A673 (cell line): ENCODE data around the gene SMPX. TPM values are rescaled to one million over a fixed set of nuclear protein-coding genes. Genes with fewer than 3 reads are reported as not detected.

ENCODE experiments used
- BruUV-seq: library from RNA; stranded (reverse); fragments of 400-500 nt; replicated peaks from 2 replicates; lab custom pipeline; 2021; lab: Mats Ljungman, UMichigan
- CTCF ChIA-PET: fragments of 300-600 bp; sonication (Branson Sonifier 250); formaldehyde crosslinking; loops from one replicate; lab custom pipeline; 2022; ENCODE audit warnings: antibody characterized with exemption; lab: Charles Lee
- POLR2A ChIA-PET: fragments of 300-600 bp; sonication (Branson Sonifier 250); formaldehyde crosslinking; loops from one replicate; lab custom pipeline; 2022; ENCODE audit warnings: antibody characterized with exemption; ENCODE audit not compliant: low non-redundant PET; lab: Charles Lee
- DNase-seq: peaks from one replicate; pipeline ENCODE4 v3.0.0-alpha.2; 2015; ENCODE audit warnings: low spot score
- H3K27ac ChIP-seq: fragments of 200-600 bp; sonication (generic); 2 replicates; pipeline ENCODE4 v1.5.1; 2016; ENCODE audit warnings: mixed run types, low read depth, mild to moderate bottlenecking, mixed read lengths, antibody characterized with exemption, low read length; ENCODE audit not compliant: poor library complexity, severe bottlenecking
- H3K27me3 ChIP-seq: fragments of 200-600 bp; sonication (generic); replicated peaks from 2 replicates; pipeline ENCODE4 v1.6.1; 2017; ENCODE audit warnings: mixed run types, low read depth, mild to moderate bottlenecking, mixed read lengths, antibody characterized with exemption, low read length; ENCODE audit not compliant: insufficient read depth, poor library complexity
- H3K36me3 ChIP-seq: fragments of 200-600 bp; sonication (generic); 2 replicates; pipeline ENCODE4 v1.6.1; 2016; ENCODE audit warnings: mixed run types, mild to moderate bottlenecking, mixed read lengths, antibody characterized with exemption, low read length; ENCODE audit not compliant: insufficient read depth, poor library complexity, severe bottlenecking
- H3K4me1 ChIP-seq: fragments of 200-600 bp; sonication (generic); 2 replicates; pipeline ENCODE4 v1.6.1; 2017; ENCODE audit warnings: mixed run types, mild to moderate bottlenecking, mixed read lengths, antibody characterized with exemption, low read length; ENCODE audit not compliant: insufficient read depth, poor library complexity, severe bottlenecking
- H3K4me3 ChIP-seq: fragments of 200-600 bp; sonication (generic); 2 replicates; pipeline ENCODE4 v1.5.1; 2016; ENCODE audit warnings: low read depth, mixed run types, mild to moderate bottlenecking, mixed read lengths, low read length; ENCODE audit not compliant: poor library complexity, severe bottlenecking
- H3K9me3 ChIP-seq: fragments of 200-600 bp; sonication (generic); 2 replicates; pipeline ENCODE4 v1.6.1; 2016; ENCODE audit warnings: mixed run types, low read depth, mild to moderate bottlenecking, mixed read lengths, antibody characterized with exemption, low read length; ENCODE audit not compliant: poor library complexity, severe bottlenecking
- EZH2 ChIP-seq: fragments of 200-600 bp; sonication (generic); IDR thresholded peaks from 2 replicates; pipeline ENCODE4 v1.6.1; 2017; ENCODE audit warnings: borderline replicate concordance, low read depth, mild to moderate bottlenecking, mixed read lengths, antibody characterized with exemption, low read length; ENCODE audit not compliant: poor library complexity, severe bottlenecking
- intact Hi-C: fragments of 100-400 bp; cut with micrococcal nuclease; formaldehyde crosslinking; loops from one replicate; pipeline ENCODE4 v1.10.0; 2022; ENCODE audit not compliant: unreplicated experiment
- total RNA-seq: library from RNA; stranded (reverse); gene quantifications from 2 replicates; pipeline ENCODE4 v1.2.3, GENCODE V29; 2021
- TF ChIP-seq, protein P1 (sequence below): fragments of 300-800, 200-600 bp; sonication (generic); conservative IDR thresholded peaks from 2 replicates; pipeline ENCODE4 v1.5.1; 2017; ENCODE audit warnings: low read depth, mild to moderate bottlenecking, antibody characterized with exemption, low read length, moderate library complexity, mixed read lengths

The SMPX gene
- total RNA-seq, 1 experiment from 2014 or later = not detected

GRCh38 chrX:21718575-21718974 is 39.3 kb downstream of the SMPX start:
- TF ChIP-seq EZH2 = no peak
- TF ChIP-seq, protein P1, sequence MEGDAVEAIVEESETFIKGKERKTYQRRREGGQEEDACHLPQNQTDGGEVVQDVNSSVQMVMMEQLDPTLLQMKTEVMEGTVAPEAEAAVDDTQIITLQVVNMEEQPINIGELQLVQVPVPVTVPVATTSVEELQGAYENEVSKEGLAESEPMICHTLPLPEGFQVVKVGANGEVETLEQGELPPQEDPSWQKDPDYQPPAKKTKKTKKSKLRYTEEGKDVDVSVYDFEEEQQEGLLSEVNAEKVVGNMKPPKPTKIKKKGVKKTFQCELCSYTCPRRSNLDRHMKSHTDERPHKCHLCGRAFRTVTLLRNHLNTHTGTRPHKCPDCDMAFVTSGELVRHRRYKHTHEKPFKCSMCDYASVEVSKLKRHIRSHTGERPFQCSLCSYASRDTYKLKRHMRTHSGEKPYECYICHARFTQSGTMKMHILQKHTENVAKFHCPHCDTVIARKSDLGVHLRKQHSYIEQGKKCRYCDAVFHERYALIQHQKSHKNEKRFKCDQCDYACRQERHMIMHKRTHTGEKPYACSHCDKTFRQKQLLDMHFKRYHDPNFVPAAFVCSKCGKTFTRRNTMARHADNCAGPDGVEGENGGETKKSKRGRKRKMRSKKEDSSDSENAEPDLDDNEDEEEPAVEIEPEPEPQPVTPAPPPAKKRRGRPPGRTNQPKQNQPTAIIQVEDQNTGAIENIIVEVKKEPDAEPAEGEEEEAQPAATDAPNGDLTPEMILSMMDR = no peak
- BruUV-seq = no TSS peak
- Histone ChIP-seq H3K4me1 (no peaks in the 10 kb centered on the region), H3K36me3 (no peaks in the 10 kb centered on the region), H3K9me3 (no peaks in the 10 kb centered on the region), H3K4me3 (no peak overlapping the region), H3K27me3 (no peaks in the 10 kb centered on the region), H3K27ac (no peak overlapping the region)
- POLR2A ChIA-PET = no interaction called here
- CTCF ChIA-PET = no interaction called here
- intact Hi-C loops = no loop called here
- no peak for DNase-seq

GRCh38 chrX:21717802-21718201 is 40.1 kb downstream of the SMPX start:
- ChIA-PET CTCF (no interaction called here), POLR2A (no interaction called here)
- TF ChIP-seq, protein P1 = no peak
- no peak for TF ChIP-seq EZH2
- Histone ChIP-seq H3K9me3 (no peaks in the 10 kb centered on the region), H3K4me1 (no peaks in the 10 kb centered on the region), H3K27me3 (no peaks in the 10 kb centered on the region), H3K4me3 (no peak overlapping the region), H3K27ac (no peak overlapping the region), H3K36me3 (no peaks in the 10 kb centered on the region)
- intact Hi-C loops = no loop called here
- no peak for DNase-seq
- BruUV-seq = no TSS peak

DNA sequence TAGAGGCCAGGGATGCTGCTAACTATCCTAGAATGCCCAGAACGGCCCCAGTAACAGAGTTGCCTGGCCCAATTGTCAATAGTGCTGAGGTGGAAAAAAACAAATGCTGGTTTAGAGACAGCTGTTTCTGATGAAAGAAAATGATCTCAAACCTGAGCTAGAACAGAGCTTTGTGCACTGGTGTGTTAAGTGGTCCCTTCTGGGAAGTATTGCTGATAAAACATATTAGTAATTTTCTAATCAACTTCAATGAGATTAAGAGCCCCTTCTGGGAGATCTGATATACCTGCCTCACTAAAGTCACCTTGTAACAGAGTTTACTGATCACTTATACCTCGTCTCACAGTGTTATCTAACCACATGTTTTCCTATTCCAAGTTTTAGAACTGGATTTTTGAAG is 42.1 kb downstream of the SMPX start:
- ChIA-PET CTCF (no interaction called here), POLR2A (no interaction called here)
- Histone ChIP-seq H3K9me3 (no peaks in the 10 kb centered on the region), H3K27me3 (no peaks in the 10 kb centered on the region), H3K27ac (no peak overlapping the region), H3K4me3 (no peak overlapping the region), H3K4me1 (no peaks in the 10 kb centered on the region), H3K36me3 (no peaks in the 10 kb centered on the region)
- no TSS peak for BruUV-seq
- no peak for DNase-seq
- intact Hi-C loops = no loop called here
- TF ChIP-seq EZH2 = no peak
- TF ChIP-seq, protein P1 = no peak
